ENCODE measurements around the gene TNS4. TPM values are rescaled to one million over a fixed set of nuclear protein-coding genes. Genes with fewer than 3 reads are reported as not detected.

Gene TNS4
- total and polyA plus RNA-seq, 2 donors (not counting 1 experiment from before 2014, with no cell fraction given), result under 0.01 to 0.05 TPM

- Histone ChIP-seq H3K4me2 (ENCODE audit: extremely low read depth, insufficient read depth, low read length) (no peak overlapping the region), H3K9ac (ENCODE audit: insufficient read depth, low read length) (peak overlapping the region; percentile 61), H3K79me2 (ENCODE audit: control insufficient read depth, insufficient read depth, low read length) (no peaks in the 10 kb centered on the region), H3K4me1 (ENCODE audit: control insufficient read depth, extremely low read depth, insufficient read depth, low read length) (peaks cover 52% of the 10 kb centered on the region), H3K36me3 (ENCODE audit: control insufficient read depth, insufficient read depth, low read length) (no peaks in the 10 kb centered on the region), H3K4me3 (replicated peaks in 1 of 4; ENCODE audit: control extremely low read depth in 1 of 4, insufficient read depth in 1 of 4, low read depth in 3 of 4, low read length in 4 of 4) (no peak overlapping the region), H3K27ac (ENCODE audit: insufficient read depth, low read length) (peak overlapping the region; percentile 100), H2AFZ (ENCODE audit: low read length) (no peak overlapping the region), H3K9me3 (ENCODE audit: control insufficient read depth, insufficient read depth, low read depth, low read length) (no peaks in the 10 kb centered on the region), H4K20me1 (ENCODE audit: control insufficient read depth, extremely low read depth, insufficient read depth, low read length) (no peaks in the 10 kb centered on the region), H3K27me3 (ENCODE audit: control insufficient read depth, insufficient read depth, low read length) (no peaks in the 10 kb centered on the region)
- peak; percentile 86 to 98 for DNase-seq (ENCODE audit: low read depth in 2 of 2)
- no peak for TF ChIP-seq EZH2 (IDR thresholded peaks at IDR 0.05; ENCODE audit: low read length, missing control alignments)
Observed at GRCh38 chr17:40548982-40549685, 47.7 kb upstream of the TNS4 start.

- Histone ChIP-seq H3K79me2 (ENCODE audit: control insufficient read depth, insufficient read depth, low read length) (no peaks in the 10 kb centered on the region), H3K27ac (ENCODE audit: insufficient read depth, low read length) (peak overlapping the region; percentile 100), H4K20me1 (ENCODE audit: control insufficient read depth, extremely low read depth, insufficient read depth, low read length) (no peaks in the 10 kb centered on the region), H3K27me3 (ENCODE audit: control insufficient read depth, insufficient read depth, low read length) (no peaks in the 10 kb centered on the region), H3K9ac (ENCODE audit: insufficient read depth, low read length) (peak overlapping the region; percentile 61), H3K36me3 (ENCODE audit: control insufficient read depth, insufficient read depth, low read length) (no peaks in the 10 kb centered on the region), H3K4me3 (replicated peaks in 1 of 4; ENCODE audit: control extremely low read depth in 1 of 4, insufficient read depth in 1 of 4, low read depth in 3 of 4, low read length in 4 of 4) (no peak overlapping the region), H3K4me1 (ENCODE audit: control insufficient read depth, extremely low read depth, insufficient read depth, low read length) (peaks cover 49% of the 10 kb centered on the region), H3K9me3 (ENCODE audit: control insufficient read depth, insufficient read depth, low read depth, low read length) (no peaks in the 10 kb centered on the region), H3K4me2 (ENCODE audit: extremely low read depth, insufficient read depth, low read length) (no peak overlapping the region), H2AFZ (ENCODE audit: low read length) (no peak overlapping the region)
- no peak for DNase-seq (ENCODE audit: low read depth in 2 of 2)
- no peak for TF ChIP-seq CTCF (conservative IDR thresholded peaks at IDR 0.05 in 1 of 2, IDR thresholded peaks at IDR 0.05 in 1 of 2; ENCODE audit: low read depth in 1 of 2, low read length in 2 of 2)
Observed at GRCh38 chr17:40548491-40548981, 47.1 kb upstream of the TNS4 start.

GRCh38 chr17:40547785-40548478 is 46.5 kb upstream of the TNS4 start:
- H3K27ac ChIP-seq (ENCODE audit: insufficient read depth, low read length), result peak overlapping the region; percentile 100
- H3K4me1 ChIP-seq (ENCODE audit: control insufficient read depth, extremely low read depth, insufficient read depth, low read length), result peaks cover 49% of the 10 kb centered on the region
- peak overlapping the region; percentile 36 for H3K9ac ChIP-seq (ENCODE audit: insufficient read depth, low read length)
- no peaks in the 10 kb centered on the region for H3K27me3 ChIP-seq (ENCODE audit: control insufficient read depth, insufficient read depth, low read length)
- no peak overlapping the region for H2AFZ ChIP-seq (ENCODE audit: low read length)
- no peak overlapping the region for H3K4me2 ChIP-seq (ENCODE audit: extremely low read depth, insufficient read depth, low read length)
- H3K4me3 ChIP-seq (replicated peaks in 1 of 4; ENCODE audit: control extremely low read depth in 1 of 4, insufficient read depth in 1 of 4, low read depth in 3 of 4, low read length in 4 of 4), result no peak overlapping the region
- no peaks in the 10 kb centered on the region for H3K9me3 ChIP-seq (ENCODE audit: control insufficient read depth, insufficient read depth, low read depth, low read length)
- H3K79me2 ChIP-seq (ENCODE audit: control insufficient read depth, insufficient read depth, low read length), result no peaks in the 10 kb centered on the region
- TF ChIP-seq EZH2 (IDR thresholded peaks at IDR 0.05; ENCODE audit: low read length, missing control alignments) (no peak), CTCF (conservative IDR thresholded peaks at IDR 0.05 in 1 of 2, IDR thresholded peaks at IDR 0.05 in 1 of 2; ENCODE audit: low read depth in 1 of 2, low read length in 2 of 2) (no peak)
- no peak for DNase-seq (ENCODE audit: low read depth in 2 of 2)
- H4K20me1 ChIP-seq (ENCODE audit: control insufficient read depth, extremely low read depth, insufficient read depth, low read length), result no peaks in the 10 kb centered on the region
- no peaks in the 10 kb centered on the region for H3K36me3 ChIP-seq (ENCODE audit: control insufficient read depth, insufficient read depth, low read length)

Measured in fibroblast of lung (primary cell).